Measurements from ENCODE around the gene ACTG2. TPM values are rescaled to one million over a fixed set of nuclear protein-coding genes. Genes with fewer than 3 reads are reported as not detected.

ACTG2 gene
- total RNA-seq, 1 experiment from 2014 or later = not detected

- Histone ChIP-seq H3K9me3 (ENCODE audit: insufficient read depth, low read depth) (no peaks in the 10 kb centered on the region), H2AFZ (no peak overlapping the region), H3K9me2 (ENCODE audit: insufficient read depth) (no peaks in the 10 kb centered on the region), H4K20me1 (ENCODE audit: insufficient read depth) (no peaks in the 10 kb centered on the region), H3K27me3 (ENCODE audit: insufficient read depth, low read depth) (no peaks in the 10 kb centered on the region), H3K4me3 (no peak overlapping the region), H3F3A (ENCODE audit: insufficient read depth, low read depth) (peaks cover 4% of the 10 kb centered on the region; the same call in 1 of the 2 replicates), H3K36me3 (ENCODE audit: low read depth) (no peaks in the 10 kb centered on the region), H3K4me1 (replicated peaks; ENCODE audit: insufficient read depth) (peaks cover 9% of the 10 kb centered on the region), H3K27ac (no peak overlapping the region), H3K4me2 (no peak overlapping the region), H3K79me2 (ENCODE audit: low read depth) (no peaks in the 10 kb centered on the region)
- DNase-seq = no peak
- intact Hi-C loops (cut with micrococcal nuclease; ENCODE audit: unreplicated experiment) = no loop called here
- CTCF ChIA-PET = no interaction called here
- TF ChIP-seq EZH2 (IDR thresholded peaks at IDR 0.05; ENCODE audit: low read depth) = no peak
- TF ChIP-seq CTCF (conservative IDR thresholded peaks at IDR 0.05) = no peak
- POLR2A ChIA-PET (ENCODE audit: unreplicated experiment) = no interaction called here
- no TSS peak for BruUV-seq (replicated peaks)
Observed at GRCh38 chr2:73919596-73920228, 26.9 kb downstream of the ACTG2 start.

DNA sequence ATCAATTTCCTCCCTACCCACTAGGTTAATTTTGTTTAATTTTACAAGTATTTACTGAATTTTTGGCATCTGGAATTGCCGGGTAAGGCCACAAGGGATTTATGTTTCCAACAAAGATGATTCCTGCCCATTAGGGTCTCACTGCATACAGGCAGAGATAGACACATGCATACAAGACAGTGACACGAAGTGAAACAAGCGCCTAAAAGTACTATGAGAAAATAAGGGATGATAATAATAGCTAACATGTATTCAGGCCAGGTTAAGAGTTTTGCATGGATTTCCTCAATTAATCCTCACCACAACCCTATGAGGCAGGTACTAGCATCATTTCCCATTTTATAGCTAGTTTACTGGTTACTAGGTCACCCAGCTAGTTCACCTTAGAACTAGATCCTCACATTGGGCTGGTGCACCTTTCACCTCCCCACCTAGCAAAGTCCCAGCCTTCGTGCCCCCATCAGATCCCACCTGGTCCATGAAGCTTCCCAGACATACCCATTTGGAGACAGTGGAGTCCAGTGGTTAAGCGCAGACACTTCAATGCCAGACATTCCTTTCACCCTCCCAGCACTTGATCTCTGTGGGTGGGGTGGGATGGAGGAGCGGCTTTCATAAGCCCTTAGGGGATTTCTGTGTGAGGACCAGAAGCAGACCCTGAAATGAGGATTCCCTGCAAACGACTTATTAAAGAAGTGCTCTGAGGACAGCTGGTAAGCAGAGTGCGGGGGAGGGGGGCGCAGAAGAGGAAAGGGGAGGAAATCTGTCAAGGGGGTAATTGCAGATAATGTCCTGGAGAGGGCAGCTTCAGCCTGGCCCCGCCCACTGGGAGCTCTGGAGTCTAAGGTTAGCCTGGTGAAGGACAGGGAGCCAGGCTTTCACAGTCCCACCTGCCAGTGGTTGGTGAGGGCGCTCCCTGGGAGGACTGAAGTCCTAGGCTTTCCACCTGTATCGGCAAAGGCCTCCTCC lies 28.1 kb downstream of the ACTG2 start:
- Histone ChIP-seq H2AFZ (no peak overlapping the region), H3K4me3 (no peak overlapping the region), H3K27ac (no peak overlapping the region), H3F3A (ENCODE audit: insufficient read depth, low read depth) (peaks cover 5% of the 10 kb centered on the region; the same call in 1 of the 2 replicates), H3K9me3 (ENCODE audit: insufficient read depth, low read depth) (no peaks in the 10 kb centered on the region), H3K4me2 (no peak overlapping the region), H3K9me2 (ENCODE audit: insufficient read depth) (no peaks in the 10 kb centered on the region), H3K4me1 (replicated peaks; ENCODE audit: insufficient read depth) (peaks cover 11% of the 10 kb centered on the region), H3K79me2 (ENCODE audit: low read depth) (no peaks in the 10 kb centered on the region), H3K36me3 (ENCODE audit: low read depth) (no peaks in the 10 kb centered on the region), H3K27me3 (ENCODE audit: insufficient read depth, low read depth) (no peaks in the 10 kb centered on the region), H4K20me1 (ENCODE audit: insufficient read depth) (no peaks in the 10 kb centered on the region)
- intact Hi-C loops (cut with micrococcal nuclease; ENCODE audit: unreplicated experiment) = no loop called here
- ChIA-PET CTCF (no interaction called here), POLR2A (ENCODE audit: unreplicated experiment) (no interaction called here)
- no TSS peak for BruUV-seq (replicated peaks)
- TF ChIP-seq EZH2 (IDR thresholded peaks at IDR 0.05; ENCODE audit: low read depth) = no peak
- TF ChIP-seq CTCF (conservative IDR thresholded peaks at IDR 0.05) = no peak
- peak in 1 of 2 experiments; percentile 3 for DNase-seq

DNA sequence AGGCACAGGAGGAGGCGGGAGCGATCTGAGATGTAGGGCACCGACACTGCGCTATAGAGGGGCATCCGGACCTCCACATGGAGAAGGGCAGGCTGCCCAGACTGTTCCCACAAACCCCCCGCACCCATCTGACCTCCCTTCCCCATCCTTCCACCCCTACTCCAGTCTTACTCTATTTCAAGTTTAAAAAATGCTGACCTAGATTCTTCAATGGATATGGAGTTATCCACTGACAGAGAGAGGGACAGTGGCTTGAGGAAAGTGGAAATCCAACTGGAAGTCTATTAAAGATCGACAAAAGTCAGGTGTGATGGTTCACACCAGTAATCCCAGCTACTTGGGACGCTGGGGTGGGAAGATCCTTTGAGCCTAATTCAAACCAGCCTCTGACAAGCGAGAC lies 28.8 kb downstream of the ACTG2 start:
- no peak overlapping the region for H3K4me2 ChIP-seq

More for the DNA sequence above, 28.8 kb downstream of the ACTG2 start:
- no TSS peak for BruUV-seq (replicated peaks)
- intact Hi-C loops (cut with micrococcal nuclease; ENCODE audit: unreplicated experiment) = no loop called here
- CTCF ChIA-PET = no interaction called here
- peaks cover 9% of the 10 kb centered on the region; the same call in 1 of the 2 replicates for H3F3A ChIP-seq (ENCODE audit: insufficient read depth, low read depth)
- peaks cover 16% of the 10 kb centered on the region for H3K4me1 ChIP-seq (replicated peaks; ENCODE audit: insufficient read depth)
- no peaks in the 10 kb centered on the region for H3K9me3 ChIP-seq (ENCODE audit: insufficient read depth, low read depth)
- no peak for DNase-seq
- H4K20me1 ChIP-seq (ENCODE audit: insufficient read depth) = no peaks in the 10 kb centered on the region
- H3K9me2 ChIP-seq (ENCODE audit: insufficient read depth) = no peaks in the 10 kb centered on the region
- H3K27ac ChIP-seq = no peak overlapping the region
- no peak overlapping the region for H3K4me3 ChIP-seq
- no peak overlapping the region for H2AFZ ChIP-seq
- no peak for TF ChIP-seq EZH2 (IDR thresholded peaks at IDR 0.05; ENCODE audit: low read depth)
- no peak for TF ChIP-seq CTCF (conservative IDR thresholded peaks at IDR 0.05)
- H3K27me3 ChIP-seq (ENCODE audit: insufficient read depth, low read depth) = no peaks in the 10 kb centered on the region
- no peaks in the 10 kb centered on the region for H3K36me3 ChIP-seq (ENCODE audit: low read depth)
- POLR2A ChIA-PET (ENCODE audit: unreplicated experiment) = no interaction called here
- 0 out of 2 replicates have a peak, but pooled peaks cover 3% of the 10 kb centered on the region for H3K79me2 ChIP-seq (ENCODE audit: low read depth)
